ENCODE data around the gene NFKBIZ.

DNA sequence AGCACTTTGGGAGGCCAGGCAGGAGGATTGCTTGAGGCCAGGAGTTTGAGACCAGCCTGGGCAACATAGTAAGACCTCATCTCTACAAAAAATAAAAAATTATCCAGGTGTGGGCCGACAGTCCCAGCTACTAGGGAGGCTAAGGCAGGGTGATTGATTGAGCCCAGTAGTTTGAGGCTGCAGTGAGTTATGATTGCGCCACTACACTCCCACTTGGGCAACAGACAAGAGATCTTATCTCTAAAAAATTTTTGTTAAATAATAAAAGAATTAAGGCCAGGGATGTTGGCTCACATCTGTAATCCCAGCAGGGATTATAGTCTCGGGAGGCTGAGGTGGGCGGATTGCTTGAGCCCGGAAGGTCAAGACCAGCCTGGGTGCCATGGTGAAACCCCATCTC is 25.8 kb upstream of the NFKBIZ start:
- TF ChIP-seq, protein P1, sequence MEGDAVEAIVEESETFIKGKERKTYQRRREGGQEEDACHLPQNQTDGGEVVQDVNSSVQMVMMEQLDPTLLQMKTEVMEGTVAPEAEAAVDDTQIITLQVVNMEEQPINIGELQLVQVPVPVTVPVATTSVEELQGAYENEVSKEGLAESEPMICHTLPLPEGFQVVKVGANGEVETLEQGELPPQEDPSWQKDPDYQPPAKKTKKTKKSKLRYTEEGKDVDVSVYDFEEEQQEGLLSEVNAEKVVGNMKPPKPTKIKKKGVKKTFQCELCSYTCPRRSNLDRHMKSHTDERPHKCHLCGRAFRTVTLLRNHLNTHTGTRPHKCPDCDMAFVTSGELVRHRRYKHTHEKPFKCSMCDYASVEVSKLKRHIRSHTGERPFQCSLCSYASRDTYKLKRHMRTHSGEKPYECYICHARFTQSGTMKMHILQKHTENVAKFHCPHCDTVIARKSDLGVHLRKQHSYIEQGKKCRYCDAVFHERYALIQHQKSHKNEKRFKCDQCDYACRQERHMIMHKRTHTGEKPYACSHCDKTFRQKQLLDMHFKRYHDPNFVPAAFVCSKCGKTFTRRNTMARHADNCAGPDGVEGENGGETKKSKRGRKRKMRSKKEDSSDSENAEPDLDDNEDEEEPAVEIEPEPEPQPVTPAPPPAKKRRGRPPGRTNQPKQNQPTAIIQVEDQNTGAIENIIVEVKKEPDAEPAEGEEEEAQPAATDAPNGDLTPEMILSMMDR (IDR thresholded peaks at IDR 0.05): no peak
- TF ChIP-seq POLR2A (IDR thresholded peaks at IDR 0.05): no peak

All from thyroid gland (tissue), 4 donors.